GM12878 (cell line): ENCODE measurements around the gene NUDT16L1. TPM values are rescaled to one million over a fixed set of nuclear protein-coding genes. Genes with fewer than 3 reads are reported as not detected.

ENCODE experiments used
- ATAC-seq: fragments of 200-7000 bp; cut with Tn5 transposase; 3 replicates; pipeline ENCODE4 v1.9.1; 2020; ENCODE audit warnings: mild to moderate bottlenecking, moderate library complexity
- BruUV-seq: library from RNA; stranded (reverse); fragments of 400-500 nt; replicated peaks from 2 replicates; lab custom pipeline; 2021; lab: Mats Ljungman, UMichigan
- CTCF ChIA-PET: fragments of 300-600 bp; sonication (Branson Sonifier 250); formaldehyde crosslinking; extraction: SDS; loops from one replicate; lab custom pipeline; 2021; ENCODE audit warnings: inconsistent platforms; lab: Yijun Ruan, JAX
- POLR2A ChIA-PET: fragments of 350-600 bp; formaldehyde crosslinking; extraction: SDS; loops from one replicate; lab custom pipeline; 2021; ENCODE audit warnings: inconsistent platforms; lab: Charles Lee
- RAD21 ChIA-PET: fragments of 300-600 bp; sonication (Branson Sonifier 250); formaldehyde crosslinking; loops from one replicate; lab custom pipeline; 2023; ENCODE audit warnings: antibody characterized with exemption; ENCODE audit not compliant: unreplicated experiment; lab: Charles Lee
- SMC1A ChIA-PET: fragments of 300-600 bp; sonication (Branson Sonifier 250); formaldehyde crosslinking; loops from one replicate; lab custom pipeline; 2023; ENCODE audit not compliant: unreplicated experiment, uncharacterized antibody; lab: Charles Lee
- DNase-seq: peaks from one replicate; pipeline ENCODE4 v3.0.0-alpha.2; 2011; ENCODE audit warnings: low read depth, low spot score
- FAIRE-seq: peaks from 3 replicates; lab custom pipeline; 2011; peaks lifted over from hg19 to GRCh38; lab: Jason Lieb, UNC
- H2AFZ ChIP-seq: 2 replicates; pipeline ENCODE4 v1.6.0; 2011; ENCODE audit warnings: low read depth, low read length, control low read depth; ENCODE audit not compliant: control insufficient read depth
- H3K27ac ChIP-seq: 2 replicates; pipeline ENCODE4 v1.5.1; 2011; ENCODE audit warnings: control low read depth; ENCODE audit not compliant: control insufficient read depth, insufficient read depth
- H3K27me3 ChIP-seq, 2 experiments: replicated peaks in 1 of 2; 2 replicates each; pipeline versions ENCODE4 v1.6.0 to v1.6.1; 2011; ENCODE audit warnings: low read length in 1 of 2; ENCODE audit not compliant: control insufficient read depth in 2 of 2, insufficient read depth in 2 of 2
- H3K36me3 ChIP-seq, 2 experiments: 2 replicates each; pipeline ENCODE4 v1.5.1; 2011; ENCODE audit warnings: low read length in 1 of 2; ENCODE audit not compliant: control insufficient read depth in 2 of 2, insufficient read depth in 2 of 2
- H3K4me1 ChIP-seq: 2 replicates; pipeline ENCODE4 v1.6.1; 2011; ENCODE audit warnings: mild to moderate bottlenecking, low read length, moderate library complexity, mixed read lengths; ENCODE audit not compliant: control insufficient read depth, insufficient read depth
- H3K4me2 ChIP-seq: 2 replicates; pipeline ENCODE4 v1.6.0; 2011; ENCODE audit warnings: control low read depth; ENCODE audit not compliant: control insufficient read depth, insufficient read depth
- H3K4me3 ChIP-seq: fragments of 200-600 bp; sonication (generic); 2 replicates; pipeline ENCODE4 v1.5.1; 2016
- H3K79me2 ChIP-seq: 2 replicates; pipeline ENCODE4 v1.6.0; 2011; ENCODE audit warnings: low read length; ENCODE audit not compliant: control insufficient read depth, insufficient read depth
- H3K9ac ChIP-seq: 2 replicates; pipeline ENCODE4 v1.8.0; 2011; ENCODE audit warnings: low read length, control low read depth, mixed read lengths; ENCODE audit not compliant: control insufficient read depth, insufficient read depth
- H3K9me3 ChIP-seq: replicated peaks from 3 replicates; pipeline ENCODE4 v1.5.1; 2011; ENCODE audit warnings: mild to moderate bottlenecking, low read length; ENCODE audit not compliant: control insufficient read depth, insufficient read depth
- H4K20me1 ChIP-seq: 2 replicates; pipeline ENCODE4 v1.6.0; 2011; ENCODE audit not compliant: control insufficient read depth, insufficient read depth
- ESRRA ChIP-seq: IDR thresholded peaks from 2 replicates; pipeline ENCODE4 v1.6.1; 2012; ENCODE audit warnings: mild to moderate bottlenecking, low read length, improper control_type of control experiment
- FOXM1 ChIP-seq: IDR thresholded peaks from 2 replicates; pipeline ENCODE4 v1.6.1; 2012; ENCODE audit warnings: low read depth, mild to moderate bottlenecking, inconsistent platforms, low read length, moderate library complexity
- KAT2A ChIP-seq: conservative IDR thresholded peaks from 2 replicates; pipeline ENCODE4 v1.6.1; 2011; ENCODE audit warnings: low read depth, low read length; ENCODE audit not compliant: control insufficient read depth
- MTA2 ChIP-seq: fragments of 450-650 bp; IDR thresholded peaks from 2 replicates; pipeline ENCODE4 v1.6.1; 2016; ENCODE audit warnings: low read depth, mild to moderate bottlenecking, moderate library complexity
- PRDM15 ChIP-seq: fragments of 450-650 bp; formaldehyde crosslinking; IDR thresholded peaks from 2 replicates; pipeline ENCODE4 v1.4.0; 2020; ENCODE audit warnings: mild to moderate bottlenecking, moderate library complexity
- SREBF1 ChIP-seq: IDR thresholded peaks from 2 replicates; pipeline ENCODE4 v1.6.1; 2012; ENCODE audit warnings: mild to moderate bottlenecking, low read length
- WGBS: methylation state at CpG from one replicate; pipeline ENCODE4 v1.1.6; 2016; ENCODE audit warnings: low lambda C conversion rate; ENCODE audit not compliant: insufficient replicate concordance, insufficient coverage; ENCODE audit errors: missing lambda C conversion rate; 5-methylcytosine and 5-hydroxymethylcytosine counted together
- in situ Hi-C: fragments of 300-500 bp; cut with MboI; formaldehyde crosslinking; loops from 9 replicates; pipeline ENCODE4 v1.14.3; 2018; ENCODE audit warnings: mixed read lengths
- intact Hi-C: fragments of 100-400 bp; cut with micrococcal nuclease; formaldehyde crosslinking; loops from one replicate; pipeline ENCODE4 v1.14.2; 2022; ENCODE audit not compliant: unreplicated experiment
- polyA plus RNA-seq, 11 experiments: library from polyadenylated mRNA; depleted of rRNA in 4 of 11; unstranded in 6 of 11; stranded (reverse) in 5 of 11; fragments of >200 nt; fragmentation: Nextera tagmentation in 4 of 11; fragmentation: Illumina TruSeq in 1 of 11; extraction: Ambion mirVana in 4 of 11; extraction: Trizol in 1 of 11; gene quantifications; 1 replicate in 1 of 11; 2 replicates in 10 of 11; pipeline versions ENCODE4 v1.2.1 to v1.2.3, GENCODE V29; 2011 to 2016; ENCODE audit warnings: inconsistent platforms in 2 of 11, missing spikeins in 2 of 11, low read depth in 1 of 11
- total RNA-seq, 4 experiments: library from RNA; depleted of rRNA in 3 of 4; stranded (reverse); fragments of >200 nt in 3 of 4; fragmentation: Illumina TruSeq in 1 of 4; extraction: Trizol in 1 of 4; gene quantifications; 2 replicates each; pipeline versions ENCODE4 v1.2.1 to v1.2.3, GENCODE V29; 2013 to 2021

Gene NUDT16L1
- total and polyA plus RNA-seq, 10 of the 15 experiments (the other 5 are each of a cell fraction or from before 2014, with no cell fraction given), result 1.4 to 77.7 (median 28.9) TPM

GRCh38 chr16:4652561-4652960 lies 40.8 kb upstream of the NUDT16L1 start:
- BruUV-seq, result no TSS peak
- ATAC-seq (no peak), FAIRE-seq (no peak), DNase-seq (no peak)
- Histone ChIP-seq H3K79me2 (no peaks in the 10 kb centered on the region; the same call in none of the 2 replicates), H3K4me2 (no peak overlapping the region), H3K9me3 (no peaks in the 10 kb centered on the region), H3K4me1 (no peaks in the 10 kb centered on the region), H3K27me3 (no peaks in the 10 kb centered on the region), H4K20me1 (no peaks in the 10 kb centered on the region), H3K4me3 (no peak overlapping the region), H3K9ac (no peak overlapping the region), H3K36me3 (peaks cover 17 to 39% of the 10 kb centered on the region in 2 experiments; a peak in 3 of 4 replicates), H2AFZ (no peak overlapping the region), H3K27ac (no peak overlapping the region)
- ChIA-PET SMC1A (no interaction called here), RAD21 (no interaction called here), CTCF (interaction anchor here (0.6 kb wide), 1 partner anchor 107 kb away, joined by 3 read pairs; no protein-coding TSS in a partner anchor), POLR2A (no interaction called here)
- TF ChIP-seq ESRRA, result no peak
- intact Hi-C loops, result no loop called here
- 97% methylated on average over 25 of the region's 25 CpGs for WGBS
- in situ Hi-C loops, result no loop called here

- no TSS peak for BruUV-seq
- H3K4me1 ChIP-seq, result no peaks in the 10 kb centered on the region
- TF ChIP-seq SREBF1, result no peak
- TF ChIP-seq PRDM15 (CRISPR knock-in tag), result no peak
- TF ChIP-seq KAT2A, result no peak
- no peak for TF ChIP-seq FOXM1
- TF ChIP-seq MTA2, result no peak
- intact Hi-C loops, result no loop called here
- H3K36me3 ChIP-seq, result peaks cover 17 to 40% of the 10 kb centered on the region in 2 experiments; a peak in 3 of 4 replicates
- H3K4me3 ChIP-seq, result no peak overlapping the region
- no peaks in the 10 kb centered on the region for H3K9me3 ChIP-seq
- H3K9ac ChIP-seq, result no peak overlapping the region
- no peak overlapping the region for H2AFZ ChIP-seq
- no peak overlapping the region for H3K4me2 ChIP-seq
- WGBS, result 94% methylated on average over 16 of the region's 16 CpGs
- no peak for DNase-seq
- POLR2A ChIA-PET, result no interaction called here
- no peaks in the 10 kb centered on the region; the same call in 1 of the 2 replicates for H3K79me2 ChIP-seq
- CTCF ChIA-PET, result interaction anchor here (0.6 kb wide), 2 partner anchors 41 to 147 kb away, joined by 3 read pairs; no protein-coding TSS in a partner anchor
- SMC1A ChIA-PET, result interaction anchor here (0.9 kb wide), 1 partner anchor 181 kb away, joined by 3 read pairs; no protein-coding TSS in a partner anchor
- no peaks in the 10 kb centered on the region for H3K27me3 ChIP-seq
- H4K20me1 ChIP-seq, result no peaks in the 10 kb centered on the region
- no peak overlapping the region for H3K27ac ChIP-seq
- RAD21 ChIA-PET, result no interaction called here
- no peak for FAIRE-seq
- no peak for ATAC-seq
- in situ Hi-C loops, result no loop called here
Observed at GRCh38 chr16:4654011-4654963, 39.1 kb upstream of the NUDT16L1 start.
